Heart right ventricle (tissue), 16 donors: Measurements from ENCODE around the gene GSDME. TPM values are rescaled to one million over a fixed set of nuclear protein-coding genes. Genes with fewer than 3 reads are reported as not detected.
A peak's percentile ranks its signal among the peaks of the same experiment; 100 is the strongest.

ENCODE experiments used
- ATAC-seq, 8 donors: fragments of 200-7000 bp; cut with Tn5 transposase; one replicate each; pipeline ENCODE4 v1.9.1; 2020; ENCODE audit warnings: mild to moderate bottlenecking in 8 of 8, moderate library complexity in 8 of 8, moderate number of reproducible peaks in 1 of 8
- DNase-seq, 2 donors: peaks; one replicate each; pipeline ENCODE4 v3.0.0-alpha.2; 2020
- H3K27ac ChIP-seq, 10 donors: fragments of 200-600 bp; sonication (generic) in 2 of 10; one replicate each; pipeline versions ENCODE4 v1.5.0 to v1.8.0; 2020 to 2022; ENCODE audit warnings: mild to moderate bottlenecking in 3 of 10
- H3K27me3 ChIP-seq, 7 donors: fragments of 200-600 bp; one replicate each; pipeline ENCODE4 v1.8.0; 2021 to 2022; ENCODE audit warnings: mild to moderate bottlenecking in 2 of 7
- H3K36me3 ChIP-seq, 9 donors: fragments of 200-600 bp; sonication (generic) in 1 of 9; one replicate each; pipeline versions ENCODE4 v1.5.0 to v1.8.0; 2020 to 2022; ENCODE audit warnings: mild to moderate bottlenecking in 2 of 9
- H3K4me1 ChIP-seq, 9 donors: fragments of 200-600 bp; sonication (generic) in 1 of 9; one replicate each; pipeline versions ENCODE4 v1.5.0 to v1.8.0; 2020 to 2022; ENCODE audit warnings: mild to moderate bottlenecking in 4 of 9
- H3K4me3 ChIP-seq, 10 donors: fragments of 200-600 bp; sonication (generic) in 2 of 10; one replicate each; pipeline versions ENCODE4 v1.5.0 to v1.8.0; 2020 to 2022; ENCODE audit warnings: mild to moderate bottlenecking in 7 of 10, moderate library complexity in 2 of 10
- H3K9me3 ChIP-seq, 11 donors: fragments of 200-600 bp in 10 of 11; sonication (generic) in 2 of 11; one replicate each; pipeline versions ENCODE4 v1.5.0 to v1.8.0; 2013 to 2022; ENCODE audit warnings: mild to moderate bottlenecking in 2 of 11, control low read depth in 1 of 11, moderate library complexity in 1 of 11
- WGBS, 2 donors: extraction: QIAGEN DNeasy Blood & Tissue Kit; methylation state at CpG; one replicate each; pipeline ENCODE4 v1.1.7; 2013; ENCODE audit warnings: inconsistent platforms in 1 of 2; 5-methylcytosine and 5-hydroxymethylcytosine counted together
- intact Hi-C, 10 donors: fragments of 100-400 bp; cut with DNase I; formaldehyde crosslinking; loops; one replicate each; pipeline versions ENCODE4 v1.11.1 to v1.14.2; 2022
- polyA plus RNA-seq, 2 donors: library from polyadenylated mRNA; stranded (reverse); fragments of 200-250 nt; gene quantifications; one replicate each; pipeline ENCODE4 v1.2.3, GENCODE V29; 2013
- total RNA-seq, 10 donors: library from RNA; stranded (reverse); fragmentation: NEBNext Ultra II Directional in 3 of 10; extraction: Animal tissue kit (Norgen Biotek cat#: 25700) in 3 of 10; gene quantifications; one replicate each; pipeline versions ENCODE4 v1.2.1 to v1.2.4, GENCODE V29; 2021 to 2023
- TF ChIP-seq, protein P1 (sequence below), 9 donors: fragments of 200-600 bp; sonication (generic) in 2 of 9; IDR thresholded peaks; one replicate each; pipeline versions ENCODE4 v1.5.0 to v1.8.0; 2021 to 2022; ENCODE audit warnings: antibody characterized with exemption in 9 of 9, mild to moderate bottlenecking in 5 of 9, moderate library complexity in 1 of 9
- donor health status: Arrhythmogenic right ventricular cardiomyopathy.
- donor health status: ischemic (EF 13 %, LVEDD 7.1; RV severe dilation, severe dysfunction).
- donor health status: healthy with polysubstance abuse.
- donor health status: DM: no; HTN: yes; CAD: no.
- donor health status: DM: no; HTN: no; CAD: no.
- donor health status: ischemic (EF 25% LVEDD 6.9; RV normal size, moderate dysfunction).
- donor health status: ischemic (EF 25% LVEDD 5.7; RV mildly dilated, moderate dysfunction).
- donor health status: healthy.
- donor health status: DM: yes; HTN: yes; CAD: no.
- donor health status: Ischemic cardiomyopathy.
- donor health status: ischemic (EF 35%, LVEDD 5.7; RV mildly dilated, moderate dysfunction).
- donor health status: nonischemic (EF 11% LVEDD 7.7; RV severe dilation, severe dysfunction).
- donor health status: DM: yes; HTN: yes; CAD: no.
- donor health status: PGD.
- donor health status: ischemic (EF 29% LVEDD 5.4; RV normal size, mild dysfunction).
- donor health status: nonischemic (EF 23%, LVEDD 6.1; RV moderate dilation, normal function).

The GSDME gene
- total and polyA plus RNA-seq, 12 donors: 2.8 to 11.9 (median 5.8) TPM

DNA sequence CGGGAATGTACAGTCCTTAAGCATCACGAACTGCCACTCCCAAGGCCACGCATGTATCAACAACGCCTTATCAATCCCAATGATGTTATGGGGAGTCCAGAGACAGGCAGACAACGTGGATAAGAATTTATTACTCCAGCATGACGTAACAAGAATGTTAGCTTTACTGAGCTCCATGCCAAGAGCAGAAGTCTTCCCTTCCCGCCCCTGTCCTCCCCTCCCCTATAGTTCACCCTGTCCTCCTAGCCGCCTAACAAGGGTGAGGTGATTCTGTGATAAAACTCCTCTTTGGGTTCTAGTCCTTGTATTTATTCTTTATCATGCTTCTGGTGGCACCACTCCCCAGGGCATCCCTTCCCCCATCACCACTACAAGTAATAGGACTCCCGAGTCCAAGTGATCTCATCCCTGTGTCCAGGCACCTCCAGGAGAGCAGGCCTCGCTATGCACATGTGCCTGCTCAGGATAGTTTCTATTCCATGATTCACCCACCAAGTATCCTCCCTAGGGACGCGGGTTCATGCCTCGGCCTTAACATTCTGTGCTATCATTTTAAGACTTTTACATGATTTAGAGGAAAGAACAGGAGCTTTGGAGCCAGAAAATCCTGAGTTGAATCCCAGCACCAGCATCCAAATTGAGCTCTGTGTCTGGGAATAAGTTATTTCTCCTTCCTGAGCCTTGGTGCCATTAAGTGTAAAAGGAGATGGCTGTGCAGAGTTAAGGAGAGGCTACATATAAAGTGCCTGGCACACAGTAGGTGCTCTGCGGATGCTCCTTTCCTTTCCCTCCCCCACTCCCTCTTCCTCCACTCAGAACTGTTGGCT lies 15.4 kb downstream of the GSDME start:
- Histone ChIP-seq H3K27ac (peak overlapping the region in 2 of 10 donors; percentile 5 to 48), H3K27me3 (no peaks in the 10 kb centered on the region), H3K4me3 (no peak overlapping the region), H3K36me3 (peaks cover 0 to 4% (median 0%) of the 10 kb centered on the region in 9 donors), H3K9me3 (peaks cover 0 to 23% (median 7%) of the 10 kb centered on the region in 11 donors), H3K4me1 (peaks cover 0 to 7% (median 0%) of the 10 kb centered on the region in 9 donors)
- DNase-seq (peak in 1 of 2 donors; percentile 17), ATAC-seq (peak in 6 of 8 donors; percentile 38 to 93 (median 59))
- intact Hi-C loops: no loop called here
- WGBS, 2 donors: 67 to 72% methylated on average over 14 of the region's 14 CpGs
- TF ChIP-seq, protein P1, sequence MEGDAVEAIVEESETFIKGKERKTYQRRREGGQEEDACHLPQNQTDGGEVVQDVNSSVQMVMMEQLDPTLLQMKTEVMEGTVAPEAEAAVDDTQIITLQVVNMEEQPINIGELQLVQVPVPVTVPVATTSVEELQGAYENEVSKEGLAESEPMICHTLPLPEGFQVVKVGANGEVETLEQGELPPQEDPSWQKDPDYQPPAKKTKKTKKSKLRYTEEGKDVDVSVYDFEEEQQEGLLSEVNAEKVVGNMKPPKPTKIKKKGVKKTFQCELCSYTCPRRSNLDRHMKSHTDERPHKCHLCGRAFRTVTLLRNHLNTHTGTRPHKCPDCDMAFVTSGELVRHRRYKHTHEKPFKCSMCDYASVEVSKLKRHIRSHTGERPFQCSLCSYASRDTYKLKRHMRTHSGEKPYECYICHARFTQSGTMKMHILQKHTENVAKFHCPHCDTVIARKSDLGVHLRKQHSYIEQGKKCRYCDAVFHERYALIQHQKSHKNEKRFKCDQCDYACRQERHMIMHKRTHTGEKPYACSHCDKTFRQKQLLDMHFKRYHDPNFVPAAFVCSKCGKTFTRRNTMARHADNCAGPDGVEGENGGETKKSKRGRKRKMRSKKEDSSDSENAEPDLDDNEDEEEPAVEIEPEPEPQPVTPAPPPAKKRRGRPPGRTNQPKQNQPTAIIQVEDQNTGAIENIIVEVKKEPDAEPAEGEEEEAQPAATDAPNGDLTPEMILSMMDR (IDR thresholded peaks at IDR 0.05): no peak

DNA sequence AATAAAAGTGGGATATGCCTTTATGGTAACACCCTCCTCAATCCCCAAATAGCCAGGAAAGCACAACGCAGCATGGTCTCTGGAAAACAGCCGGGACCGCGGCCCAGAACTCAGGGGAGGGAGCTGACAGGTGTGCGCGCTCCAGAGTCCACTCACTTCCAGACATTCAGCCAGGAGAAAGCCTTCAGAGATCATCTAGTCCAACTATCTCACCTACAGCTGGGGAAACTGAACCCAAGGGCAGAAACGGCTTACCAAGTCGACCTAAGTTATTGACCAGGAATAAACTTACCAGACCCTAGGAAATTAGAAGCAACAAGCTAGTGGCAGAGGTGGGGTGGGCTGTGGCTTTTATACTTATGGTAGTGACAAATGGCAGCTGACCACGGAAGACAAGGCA lies 16.4 kb downstream of the GSDME start:
- ATAC-seq (no peak), DNase-seq (no peak)

DNA sequence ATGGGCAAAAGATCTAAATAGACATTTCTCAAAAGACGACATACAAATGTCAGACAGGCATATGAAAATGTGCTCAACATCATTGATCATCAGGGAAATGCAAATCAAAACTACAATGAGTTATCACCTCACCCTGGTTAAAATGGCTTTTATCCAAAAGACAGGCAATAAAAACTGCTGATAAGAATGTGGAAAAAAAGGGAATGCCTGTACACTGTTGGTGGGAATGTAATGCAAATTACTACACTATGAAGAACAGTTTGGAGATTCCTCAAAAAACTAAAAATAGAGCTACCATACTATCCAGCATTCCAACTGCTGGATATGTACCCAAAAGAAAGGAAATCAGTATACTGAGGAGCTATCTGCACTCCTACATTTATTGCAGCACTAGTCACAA lies 18.0 kb downstream of the GSDME start:
- intact Hi-C loops: no loop called here
- peaks cover 0 to 4% (median 0%) of the 10 kb centered on the region in 9 donors for H3K36me3 ChIP-seq
- no peak overlapping the region for H3K27ac ChIP-seq
- peaks cover 0 to 7% (median 0%) of the 10 kb centered on the region in 9 donors for H3K4me1 ChIP-seq
- WGBS, 2 donors: 87 to 100% methylated on average over 1 of the region's 1 CpG
- H3K9me3 ChIP-seq: peaks cover 0 to 23% (median 7%) of the 10 kb centered on the region in 11 donors
- ATAC-seq: no peak
- TF ChIP-seq, protein P1 (IDR thresholded peaks at IDR 0.05): no peak
- no peaks in the 10 kb centered on the region for H3K27me3 ChIP-seq
- H3K4me3 ChIP-seq: no peak overlapping the region
- DNase-seq: no peak

More for the DNA sequence above, 16.4 kb downstream of the GSDME start:
- Histone ChIP-seq H3K9me3 (peaks cover 0 to 23% (median 7%) of the 10 kb centered on the region in 11 donors), H3K27me3 (no peaks in the 10 kb centered on the region), H3K4me1 (peaks cover 0 to 7% (median 0%) of the 10 kb centered on the region in 9 donors), H3K4me3 (no peak overlapping the region), H3K27ac (no peak overlapping the region), H3K36me3 (peaks cover 0 to 4% (median 0%) of the 10 kb centered on the region in 9 donors)
- TF ChIP-seq, protein P1 (IDR thresholded peaks at IDR 0.05): no peak
- 92 to 96% methylated on average over 9 of the region's 9 CpGs for WGBS, 2 donors
- intact Hi-C loops: no loop called here

DNA sequence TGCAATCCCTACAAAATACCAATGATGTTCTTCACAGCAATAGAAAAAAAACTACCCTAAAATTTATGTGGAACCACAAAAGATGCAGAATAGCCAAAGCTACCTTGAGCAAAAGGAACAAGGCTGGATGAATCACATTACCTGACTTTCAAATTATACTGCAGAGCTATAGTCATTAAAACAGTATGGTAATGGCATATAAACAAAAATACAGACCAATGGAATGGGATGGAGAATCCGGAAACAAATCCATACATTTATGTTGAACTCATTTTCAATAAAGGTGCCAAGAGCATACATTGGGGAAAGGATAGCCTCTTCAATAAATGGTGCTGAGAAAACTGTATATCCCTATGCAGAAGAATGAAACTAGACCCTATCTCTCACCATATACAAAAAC lies 18.7 kb downstream of the GSDME start:
- no peak for DNase-seq
- Histone ChIP-seq H3K4me1 (peaks cover 0 to 13% (median 0%) of the 10 kb centered on the region in 9 donors), H3K27me3 (no peaks in the 10 kb centered on the region), H3K4me3 (no peak overlapping the region), H3K36me3 (peaks cover 0 to 2% (median 0%) of the 10 kb centered on the region in 9 donors), H3K9me3 (peaks cover 0 to 23% (median 7%) of the 10 kb centered on the region in 11 donors), H3K27ac (no peak overlapping the region)
- WGBS, 2 donors: 93 to 94% methylated on average over 1 of the region's 1 CpG
- intact Hi-C loops: no loop called here
- no peak for ATAC-seq
- TF ChIP-seq, protein P1 (IDR thresholded peaks at IDR 0.05): no peak
